Measurements from ENCODE around the gene DNAJC21. TPM values are rescaled to one million over a fixed set of nuclear protein-coding genes. Genes with fewer than 3 reads are reported as not detected.
A peak's percentile ranks its signal among the peaks of the same experiment; 100 is the strongest.

The DNAJC21 gene
- 10 to 100 TPM; 56.6 to 83.9 TPM for total RNA-seq

DNA sequence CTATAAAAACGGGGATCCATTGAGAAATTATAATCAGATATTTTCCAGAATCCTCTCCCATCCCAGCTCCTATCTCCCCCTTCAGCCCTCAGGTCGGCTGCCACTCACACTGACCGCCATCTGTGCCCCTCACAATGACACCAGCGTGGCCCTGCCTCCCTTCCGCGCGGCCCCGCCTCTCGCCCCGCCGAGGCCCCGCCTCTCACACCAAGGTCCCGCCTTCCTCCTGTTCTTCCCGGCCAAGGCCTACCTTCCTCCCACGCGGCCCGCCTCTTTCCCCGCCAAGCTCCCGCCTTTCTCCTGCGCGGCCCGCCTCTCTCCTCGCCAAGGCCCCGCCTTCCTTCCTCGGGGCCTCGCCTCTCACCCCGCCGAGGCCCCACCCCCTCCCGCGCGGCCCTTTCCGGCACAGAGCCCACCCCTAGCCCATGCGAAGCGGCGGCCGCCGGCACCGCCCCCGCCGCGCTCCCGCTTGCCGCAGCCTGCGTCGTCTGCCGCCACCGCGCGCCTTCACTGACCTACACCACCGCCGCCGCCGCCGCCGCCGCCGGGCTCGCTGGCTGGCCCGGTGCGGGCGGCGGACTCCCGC is at the start of gene DNAJC21:
TSS of gene DNAJC21 (plus strand) at position 426 of the 586 bp plus-strand sequence. CDS start 261 bp downstream, outside the sequence.
- ATAC-seq = peak; percentile 89 to 90
- peak; percentile 98 for DNase-seq (ENCODE audit: low spot score in 2 of 2)
- no peaks in the 10 kb centered on the region for H3K9me3 Mint-ChIP-seq
- H3K27ac Mint-ChIP-seq = peak within 1 kb of the TSS; percentile 93 to 99
- H3K36me3 Mint-ChIP-seq = peaks cover 19 to 42% of the 10 kb centered on the region in 2 donors

DNA sequence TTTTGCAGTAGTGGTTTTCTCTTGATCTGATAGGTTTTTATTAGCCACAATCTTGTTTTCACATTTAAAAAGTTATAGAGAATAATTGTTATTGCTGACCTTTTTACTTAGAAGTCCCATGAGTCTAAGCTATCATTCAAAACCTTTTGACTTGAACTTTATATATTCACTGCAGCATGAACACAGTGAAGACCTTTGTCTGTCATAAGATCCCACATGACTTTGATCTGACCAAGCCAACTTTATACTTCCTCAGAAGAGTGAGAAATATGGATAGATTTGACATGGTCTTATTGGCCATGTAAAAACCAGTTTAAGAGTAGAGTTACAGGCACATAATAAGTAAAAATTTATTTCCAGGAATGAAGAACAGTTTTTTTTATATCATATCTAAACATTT is 48.1 kb upstream of the DNAJC21 start:
- no peaks in the 10 kb centered on the region for H3K36me3 Mint-ChIP-seq
- H3K27ac Mint-ChIP-seq = peak overlapping the region in 1 of 2 donors; percentile 27
- ATAC-seq = no peak
- no peak for DNase-seq (ENCODE audit: low spot score in 2 of 2)
- peaks cover 2 to 3% of the 10 kb centered on the region in 2 donors for H3K9me3 Mint-ChIP-seq

DNA sequence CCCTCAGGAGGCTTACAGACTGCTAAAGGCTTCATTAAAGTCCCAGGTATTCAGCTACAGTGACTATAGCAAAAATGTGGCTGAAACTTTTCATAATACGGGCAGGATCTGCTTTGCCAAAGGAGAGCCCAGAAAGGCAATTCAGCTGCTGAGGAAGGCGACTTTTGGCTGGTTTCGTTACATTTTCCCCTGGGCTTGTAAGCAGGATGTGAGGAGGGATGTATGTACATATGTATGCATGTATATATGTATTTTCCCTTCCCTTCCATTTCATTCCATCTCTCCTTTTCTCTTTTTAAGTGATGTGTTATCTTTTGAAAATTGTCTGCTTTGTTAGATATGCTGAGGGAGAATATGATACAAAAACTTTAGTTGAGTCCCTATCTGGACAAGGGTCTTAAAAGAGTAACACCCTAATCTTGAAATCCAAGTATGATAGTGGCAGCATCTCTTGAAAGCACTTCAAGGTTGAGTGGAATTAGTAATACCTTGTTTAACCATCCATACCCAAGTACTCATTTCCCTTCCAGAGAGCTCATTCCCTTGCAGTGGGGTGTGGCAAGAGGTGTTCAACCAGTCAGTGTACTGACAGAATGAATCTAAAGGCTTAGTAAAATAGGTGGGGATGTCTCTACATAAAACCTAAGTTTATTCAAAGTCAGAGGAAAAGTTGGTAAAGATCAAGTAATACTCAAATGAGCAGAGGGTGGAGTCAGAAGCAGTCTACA is 42.8 kb upstream of the DNAJC21 start:
- no peaks in the 10 kb centered on the region for H3K36me3 Mint-ChIP-seq
- H3K27ac Mint-ChIP-seq = no peak overlapping the region
- ATAC-seq = peak in 1 of 2 donors; percentile 34
- DNase-seq (ENCODE audit: low spot score in 2 of 2) = no peak
- no peaks in the 10 kb centered on the region for H3K9me3 Mint-ChIP-seq

DNA sequence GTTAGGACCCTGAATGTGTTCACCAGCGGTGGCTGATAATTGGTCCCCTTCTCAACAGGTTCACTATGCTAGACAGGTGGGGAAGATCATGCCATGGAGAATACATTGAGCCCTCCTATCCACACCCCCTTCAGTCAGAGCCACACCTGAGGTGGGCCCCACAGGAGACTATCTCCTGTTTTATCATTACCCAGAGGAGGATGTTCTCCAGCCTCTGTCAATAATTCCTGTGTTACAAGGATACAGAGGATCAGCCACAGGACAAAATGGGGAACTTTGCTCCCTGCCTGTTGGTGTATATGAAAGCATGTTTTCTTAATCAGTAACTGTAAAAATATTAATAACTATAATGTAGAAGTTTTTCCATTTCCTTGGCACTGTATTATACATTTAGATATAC is 40.0 kb upstream of the DNAJC21 start:
- Mint-ChIP-seq H3K27ac (no peak overlapping the region), H3K36me3 (no peaks in the 10 kb centered on the region), H3K9me3 (no peaks in the 10 kb centered on the region)
- DNase-seq (ENCODE audit: low spot score in 2 of 2) (no peak), ATAC-seq (no peak)

DNA sequence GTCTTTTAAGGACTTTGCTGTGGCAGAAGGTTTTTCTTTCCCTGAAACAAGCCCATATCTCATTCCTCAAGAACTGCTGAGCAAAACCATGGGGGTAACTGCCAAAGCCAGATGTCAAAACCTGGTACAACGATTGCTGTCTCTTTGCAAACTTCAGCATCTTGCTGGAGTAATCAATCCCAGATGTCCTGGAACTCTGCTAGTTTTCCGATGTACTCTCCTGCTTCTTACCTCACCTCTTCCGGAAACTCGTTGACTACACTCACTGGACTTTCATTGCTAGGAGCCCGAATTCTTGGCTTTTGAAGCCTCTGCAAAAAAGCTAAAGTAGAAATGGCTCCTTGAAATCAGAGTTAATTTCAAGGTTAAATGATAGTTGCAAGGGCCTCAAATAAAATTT is 37.4 kb upstream of the DNAJC21 start:
- DNase-seq (ENCODE audit: low spot score in 2 of 2) (no peak), ATAC-seq (no peak)
- no peaks in the 10 kb centered on the region for H3K36me3 Mint-ChIP-seq
- no peak overlapping the region for H3K27ac Mint-ChIP-seq
- H3K9me3 Mint-ChIP-seq = no peaks in the 10 kb centered on the region

DNA sequence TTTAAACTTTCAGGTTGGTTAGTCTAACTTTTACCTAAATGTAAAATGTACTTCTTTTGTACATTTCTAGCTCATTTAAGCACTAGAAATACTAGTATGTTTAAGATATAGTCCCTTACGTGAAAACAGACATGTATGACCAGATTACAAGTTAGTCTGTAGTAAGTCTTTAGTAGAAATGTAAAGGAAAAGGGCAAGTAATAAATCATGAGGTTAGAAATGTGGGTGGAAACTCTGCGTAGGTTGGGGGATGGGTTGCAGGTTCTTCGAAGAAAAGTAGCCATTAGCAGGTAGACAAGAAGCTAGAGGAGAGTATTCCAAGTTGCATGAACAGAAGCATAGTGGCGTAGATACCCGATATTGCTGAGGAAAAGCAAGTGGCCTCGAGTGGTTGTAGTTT is 36.9 kb upstream of the DNAJC21 start:
- Mint-ChIP-seq H3K9me3 (no peaks in the 10 kb centered on the region), H3K27ac (no peak overlapping the region), H3K36me3 (no peaks in the 10 kb centered on the region)
- no peak for ATAC-seq
- DNase-seq (ENCODE audit: low spot score in 2 of 2) = no peak

DNA sequence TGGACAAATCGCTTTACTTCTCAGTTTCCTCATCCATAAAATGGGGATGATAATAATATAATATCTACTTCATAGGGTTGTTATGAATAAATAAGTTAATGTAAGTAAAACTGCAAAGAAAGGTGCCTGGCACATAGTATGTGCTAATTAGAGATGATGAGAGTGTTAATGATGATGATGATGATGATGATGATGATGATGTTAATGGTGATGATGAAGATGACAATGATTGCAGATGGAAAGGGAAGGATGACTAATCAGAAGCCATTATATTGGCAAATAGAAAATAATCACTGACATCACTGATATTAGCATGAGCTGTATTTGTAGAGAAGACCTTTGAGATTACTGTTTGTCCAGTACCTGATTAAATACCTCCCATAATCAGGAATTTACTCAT is 34.6 kb upstream of the DNAJC21 start:
- no peaks in the 10 kb centered on the region for H3K36me3 Mint-ChIP-seq
- DNase-seq (ENCODE audit: low spot score in 2 of 2) = no peak
- H3K9me3 Mint-ChIP-seq = no peaks in the 10 kb centered on the region
- no peak for ATAC-seq
- no peak overlapping the region for H3K27ac Mint-ChIP-seq

DNA sequence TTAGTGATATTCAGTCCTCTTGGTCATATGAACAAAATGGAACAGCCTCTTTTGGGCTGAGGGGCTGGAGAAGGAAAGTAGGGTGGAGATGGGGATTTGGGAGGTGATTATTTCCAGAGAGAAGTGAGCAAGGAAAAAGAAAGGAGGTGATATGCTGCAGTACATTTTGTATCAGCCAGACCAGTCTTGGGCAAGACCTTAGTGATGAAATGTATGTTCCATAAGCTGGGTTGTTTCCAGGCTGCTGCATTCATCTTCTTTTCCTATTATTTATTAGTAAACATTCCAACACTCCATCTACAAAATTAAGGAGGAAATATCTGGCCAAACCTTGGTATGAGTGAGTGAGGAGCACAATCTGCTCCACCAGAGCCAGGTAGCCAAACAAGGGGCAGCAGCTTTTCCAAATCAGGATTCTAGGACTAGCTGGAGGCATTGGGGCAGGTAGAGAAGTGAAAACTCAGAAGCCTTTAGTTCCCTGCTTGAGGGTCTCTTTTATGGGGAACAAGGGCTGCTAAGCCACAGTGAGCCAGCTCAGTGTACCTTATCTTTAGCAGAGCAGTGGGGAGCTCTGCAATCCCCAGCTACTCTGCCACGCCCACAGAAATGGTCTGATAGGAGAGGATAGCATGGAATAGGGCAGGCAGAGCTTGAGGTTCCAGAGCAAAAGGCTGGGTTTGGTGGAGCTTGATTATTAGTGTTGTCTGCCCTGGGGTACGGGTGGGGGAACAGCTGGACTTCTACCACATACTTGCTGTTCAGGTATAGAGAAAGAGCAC is 33.5 kb upstream of the DNAJC21 start:
- ATAC-seq = no peak
- Mint-ChIP-seq H3K27ac (no peak overlapping the region), H3K36me3 (no peaks in the 10 kb centered on the region), H3K9me3 (no peaks in the 10 kb centered on the region)
- no peak for DNase-seq (ENCODE audit: low spot score in 2 of 2)

DNA sequence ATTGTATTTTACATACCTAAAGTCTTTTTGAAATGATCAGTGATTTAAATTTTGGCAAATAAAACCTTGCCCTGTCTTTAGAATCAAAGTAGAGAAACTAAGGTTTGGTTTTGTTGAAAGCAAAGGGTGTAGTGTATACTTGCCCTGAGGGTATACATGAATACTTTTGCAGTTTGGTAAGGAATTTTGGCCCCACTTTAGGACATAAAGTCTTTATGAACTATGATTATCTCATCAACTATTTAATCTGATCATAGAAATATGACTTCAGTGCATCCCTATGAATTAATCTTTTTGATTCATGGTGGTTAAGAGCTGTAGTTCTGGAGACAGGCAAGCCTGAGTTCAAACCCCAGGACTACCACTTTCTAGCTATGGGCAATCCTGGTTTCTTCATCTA is 31.7 kb upstream of the DNAJC21 start:
- Mint-ChIP-seq H3K36me3 (no peaks in the 10 kb centered on the region), H3K9me3 (no peaks in the 10 kb centered on the region), H3K27ac (no peak overlapping the region)
- no peak for DNase-seq (ENCODE audit: low spot score in 2 of 2)
- ATAC-seq = no peak

DNA sequence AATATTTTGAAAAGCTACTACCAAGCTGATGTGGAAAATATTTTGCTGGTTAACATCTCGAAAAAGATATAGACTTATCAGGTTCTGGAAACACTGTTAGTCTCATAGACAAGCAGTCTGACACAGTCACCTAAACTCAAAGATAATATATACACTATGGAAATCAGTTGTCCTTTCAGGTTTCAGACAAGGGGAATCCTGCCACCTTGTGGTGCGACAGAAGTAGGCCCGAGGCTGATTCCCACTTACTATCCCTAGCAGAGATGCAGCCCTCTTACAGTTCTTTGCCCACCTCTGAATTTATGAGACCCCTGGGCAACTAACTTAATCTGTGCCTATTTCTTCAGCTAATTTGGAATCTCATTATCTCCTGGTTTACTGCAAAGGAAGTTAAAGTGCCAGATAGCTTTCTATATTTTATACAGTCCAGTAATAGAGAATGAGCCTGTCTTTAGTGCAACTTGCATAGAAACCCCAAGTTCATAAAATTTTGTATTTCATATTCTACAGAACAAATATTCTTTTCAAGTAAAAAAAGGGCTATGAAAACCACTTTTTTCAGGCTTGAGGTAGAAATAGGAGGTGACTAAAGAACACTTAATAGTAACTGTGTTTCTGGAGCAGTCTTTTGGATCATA is 31.0 kb upstream of the DNAJC21 start:
- H3K27ac Mint-ChIP-seq = no peak overlapping the region

DNA sequence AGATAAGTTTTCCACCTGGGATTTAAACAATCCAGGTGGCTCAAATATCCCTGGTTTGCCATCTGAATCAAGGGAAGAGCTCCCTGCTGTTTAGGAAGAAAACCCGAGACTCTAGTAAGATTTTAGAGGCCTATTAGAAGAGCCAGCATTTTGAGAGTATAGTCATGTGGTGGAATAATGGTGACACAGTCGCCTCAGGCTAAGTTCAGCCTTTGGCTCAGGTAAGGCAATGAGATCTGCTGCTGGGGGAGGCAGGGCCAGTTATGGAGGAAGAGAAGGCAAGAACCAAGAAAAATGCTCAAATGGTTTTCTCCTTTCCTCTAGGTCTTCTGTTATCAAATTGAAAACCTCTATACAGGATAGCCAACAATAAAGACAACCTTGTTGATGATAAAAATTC is 30.3 kb upstream of the DNAJC21 start:
- no peaks in the 10 kb centered on the region for H3K36me3 Mint-ChIP-seq
- DNase-seq (ENCODE audit: low spot score in 2 of 2) (no peak), ATAC-seq (no peak)
- H3K9me3 Mint-ChIP-seq = no peaks in the 10 kb centered on the region
- no peak overlapping the region for H3K27ac Mint-ChIP-seq

More for the DNA sequence above, 31.0 kb upstream of the DNAJC21 start:
- peak in 1 of 2 donors; percentile 52 for DNase-seq (ENCODE audit: low spot score in 2 of 2)
- no peaks in the 10 kb centered on the region for H3K36me3 Mint-ChIP-seq
- peak; percentile 64 to 75 for ATAC-seq
- H3K9me3 Mint-ChIP-seq = no peaks in the 10 kb centered on the region

DNA sequence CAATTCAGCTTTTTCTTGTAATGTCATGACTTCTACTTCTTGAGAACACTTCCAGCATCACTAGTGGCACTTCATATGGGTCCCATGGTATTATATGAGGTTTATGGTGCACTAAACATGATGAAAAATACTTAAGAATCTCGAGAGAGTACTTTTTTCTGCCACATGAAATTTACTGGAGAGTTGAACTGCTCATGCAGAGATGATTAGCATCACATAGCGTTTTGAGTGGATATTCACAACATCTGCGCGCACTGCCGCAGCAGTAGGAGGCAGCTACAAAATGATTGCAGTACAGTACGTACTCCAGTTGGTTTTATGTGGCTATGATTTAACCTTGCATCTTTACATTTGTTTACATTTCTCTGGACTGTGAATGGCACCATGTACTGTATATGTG is 28.7 kb upstream of the DNAJC21 start:
- Mint-ChIP-seq H3K9me3 (no peaks in the 10 kb centered on the region), H3K36me3 (peaks cover 0 to 4% of the 10 kb centered on the region in 2 donors), H3K27ac (no peak overlapping the region)
- DNase-seq (ENCODE audit: low spot score in 2 of 2) = no peak
- ATAC-seq = no peak

DNA sequence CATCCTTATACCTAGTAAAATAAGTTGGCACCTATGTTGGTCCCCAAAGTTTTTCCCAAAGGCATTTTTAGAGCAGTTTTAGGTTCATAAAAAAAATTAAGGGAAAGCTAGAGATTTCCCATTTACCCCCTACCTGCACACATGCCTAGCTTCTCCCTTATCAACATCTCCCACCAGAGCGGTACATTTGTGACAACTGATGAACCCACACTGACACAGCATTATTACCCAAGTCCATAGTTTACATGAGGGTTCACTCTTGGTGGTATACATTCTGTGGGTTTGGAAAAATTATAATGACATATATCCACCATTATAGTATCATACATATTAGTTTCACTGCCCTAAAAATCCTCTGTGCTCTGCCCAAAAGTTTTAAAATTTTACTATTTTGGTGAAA is 26.1 kb upstream of the DNAJC21 start:
- ATAC-seq (no peak), DNase-seq (ENCODE audit: low spot score in 2 of 2) (no peak)
- peak overlapping the region in 1 of 2 donors; percentile 38 for H3K27ac Mint-ChIP-seq
- H3K9me3 Mint-ChIP-seq = no peaks in the 10 kb centered on the region
- H3K36me3 Mint-ChIP-seq = peaks cover under 1 to 4% of the 10 kb centered on the region in 2 donors

DNA sequence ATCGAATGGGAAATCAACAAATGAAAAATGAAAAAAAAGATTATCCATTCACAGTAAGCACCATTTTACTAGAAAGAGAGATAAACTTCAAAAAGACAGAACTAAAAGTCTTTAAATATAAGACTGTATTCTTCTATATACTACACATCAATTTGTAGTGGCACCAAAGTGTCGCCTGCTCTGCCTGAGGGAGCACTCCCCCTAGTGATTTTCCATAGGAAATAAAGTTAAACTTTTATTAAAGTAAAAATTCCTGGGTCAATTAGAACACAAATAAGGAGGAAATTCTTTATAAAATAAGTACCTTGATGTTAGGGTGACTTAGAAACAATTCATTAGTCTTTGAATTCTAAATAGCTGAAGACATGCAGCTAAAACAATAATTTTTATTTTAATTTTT is 23.8 kb upstream of the DNAJC21 start:
- Mint-ChIP-seq H3K9me3 (no peaks in the 10 kb centered on the region), H3K27ac (no peak overlapping the region), H3K36me3 (peaks cover 4 to 12% of the 10 kb centered on the region in 2 donors)
- ATAC-seq (no peak), DNase-seq (ENCODE audit: low spot score in 2 of 2) (no peak)

DNA sequence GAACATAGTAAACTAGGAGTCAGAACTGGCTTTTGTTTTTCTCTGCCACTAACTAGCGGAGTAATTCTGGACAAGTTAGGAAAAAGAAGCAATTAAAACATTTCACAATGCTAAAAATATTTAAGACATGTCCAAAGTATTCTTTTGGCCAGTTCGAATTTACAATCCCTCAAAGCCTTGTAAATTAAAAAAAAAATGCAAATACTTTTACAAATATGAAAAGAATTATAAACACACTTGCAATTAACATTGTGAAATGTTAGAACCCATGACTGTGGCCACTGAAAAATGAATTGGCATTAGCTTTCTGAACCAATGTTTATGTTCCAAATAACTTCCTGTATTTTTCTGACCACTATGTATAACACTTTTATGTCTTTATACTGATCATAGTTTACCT is 16.3 kb upstream of the DNAJC21 start:
- no peak overlapping the region for H3K27ac Mint-ChIP-seq
- H3K36me3 Mint-ChIP-seq = peaks cover 35 to 43% of the 10 kb centered on the region in 2 donors
- no peaks in the 10 kb centered on the region for H3K9me3 Mint-ChIP-seq
- ATAC-seq (no peak), DNase-seq (ENCODE audit: low spot score in 2 of 2) (no peak)

DNA sequence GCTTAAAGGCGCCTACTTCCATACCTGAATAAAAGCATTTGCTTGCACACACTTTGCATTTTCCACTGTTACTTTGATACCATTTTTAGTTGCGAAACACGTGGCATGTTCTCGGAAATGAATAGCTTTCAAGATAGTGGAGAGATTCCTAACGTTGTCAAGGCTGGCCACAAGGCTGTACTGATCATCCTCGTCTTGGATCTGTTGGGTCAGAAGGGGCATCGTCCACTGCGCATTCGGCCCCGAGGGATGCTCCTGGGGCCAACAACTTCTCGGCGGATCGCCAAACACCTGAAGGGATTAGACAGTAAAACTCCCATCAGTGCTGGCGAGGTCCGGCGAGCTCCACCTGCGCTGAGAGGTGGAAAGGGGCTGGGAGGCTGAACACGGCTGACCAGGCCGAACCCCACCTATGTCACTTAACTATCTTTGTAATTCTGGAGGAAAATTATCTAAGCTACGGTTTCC is 14.7 kb upstream of the DNAJC21 start:
- H3K9me3 Mint-ChIP-seq = no peaks in the 10 kb centered on the region
- peaks cover 32 to 35% of the 10 kb centered on the region in 2 donors for H3K36me3 Mint-ChIP-seq
- H3K27ac Mint-ChIP-seq = no peak overlapping the region
- DNase-seq (ENCODE audit: low spot score in 2 of 2) (no peak), ATAC-seq (peak; percentile 7 to 43)
